ENCODE data around the gene YTHDF1. TPM values are rescaled to one million over a fixed set of nuclear protein-coding genes. Genes with fewer than 3 reads are reported as not detected.

Gene YTHDF1
- total and polyA plus RNA-seq, 2 of the 8 experiments (the other 6 are each of a cell fraction or from before 2014, with no cell fraction given): 32.8 to 66.0 TPM

DNA sequence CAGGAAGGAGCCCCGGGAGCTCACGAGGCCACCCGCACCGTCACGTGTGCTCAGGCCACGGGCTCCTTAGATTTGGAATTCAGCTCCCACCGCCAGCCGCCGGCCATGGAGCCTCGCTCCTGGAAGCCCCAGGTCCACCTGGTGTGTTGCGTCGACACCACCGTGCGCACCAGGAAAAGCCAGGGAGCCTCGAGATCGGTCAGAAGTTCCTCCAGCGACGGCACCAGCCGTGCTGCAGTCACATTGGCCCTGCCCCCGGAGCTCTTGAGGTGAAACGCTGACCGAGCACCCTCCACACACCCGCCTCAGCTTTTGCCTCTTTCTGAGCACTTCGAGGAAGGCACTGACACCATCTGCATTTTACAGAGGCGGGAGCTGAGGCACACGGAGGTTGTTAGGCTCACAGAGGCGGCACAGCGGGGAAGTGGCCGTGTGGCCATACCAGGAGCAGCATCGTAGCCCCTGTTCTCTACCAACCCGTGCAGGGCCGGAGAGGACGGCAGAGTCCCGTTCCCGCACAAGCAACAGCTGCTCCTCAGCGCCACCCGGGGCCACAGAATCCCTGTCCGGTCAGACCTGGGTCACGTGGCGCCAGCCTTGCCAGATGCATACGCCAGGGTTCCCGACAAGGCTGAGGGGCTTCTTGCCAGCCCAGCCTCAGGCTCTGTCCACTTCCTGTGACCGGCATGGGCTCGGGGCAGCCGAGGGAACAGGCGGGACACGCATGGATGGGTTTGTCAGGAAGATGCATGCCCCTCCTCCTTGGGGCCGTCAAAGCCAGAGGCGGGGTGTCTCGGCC is 30.8 kb upstream of the YTHDF1 start:
- Histone ChIP-seq H2BK12ac (ENCODE audit: low read depth, low read length) (peak overlapping the region; percentile 60; the same call in 1 of the 2 replicates), H3K4ac (replicated peaks; ENCODE audit: insufficient read length, low read depth, low read length) (no peak overlapping the region), H2BK5ac (ENCODE audit: low read depth, low read length) (no peak overlapping the region), H2AFZ (ENCODE audit: low read length) (no peak overlapping the region), H3K9me3 (ENCODE audit: insufficient read depth in 2 of 2, low read depth in 1 of 2, low read length in 1 of 2) (no peaks in the 10 kb centered on the region), H3K27me3 (replicated peaks in 1 of 4; ENCODE audit: control insufficient read depth in 3 of 4, extremely low read depth in 1 of 4, insufficient read depth in 3 of 4, low read length in 3 of 4) (peaks cover 0 to 1% (median under 1%) of the 10 kb centered on the region in 4 experiments; a peak in 4 of 7 replicates), H2BK20ac (ENCODE audit: low read length) (no peak overlapping the region), H3K4me3 (ENCODE audit: extremely low read depth in 1 of 4, insufficient read depth in 2 of 4, low read depth in 3 of 4, low read length in 4 of 4) (no peak overlapping the region), H4K8ac (ENCODE audit: extremely low read depth, insufficient read depth, low read length) (peak overlapping the region; percentile 79; the same call in 1 of the 2 replicates), H4K5ac (ENCODE audit: insufficient read length, low read depth, low read length) (peak overlapping the region; percentile 21), H3K9ac (replicated peaks in 1 of 4; ENCODE audit: extremely low read depth in 1 of 4, low read depth in 3 of 4, low read length in 3 of 4) (no peak overlapping the region), H2BK120ac (replicated peaks; ENCODE audit: low read depth, low read length) (no peak overlapping the region), H3K27ac (ENCODE audit: low read depth, low read length) (no peak overlapping the region), H4K91ac (replicated peaks; ENCODE audit: insufficient read length, low read length) (peak overlapping the region; percentile 49), H3K23me2 (ENCODE audit: low read depth, low read length) (no peaks in the 10 kb centered on the region), H3K14ac (ENCODE audit: insufficient read length) (no peak overlapping the region), H3K36me3 (ENCODE audit: control insufficient read depth in 2 of 4, insufficient read depth in 4 of 4, low read length in 3 of 4) (no peaks in the 10 kb centered on the region), H3K23ac (ENCODE audit: insufficient read length) (no peak overlapping the region), H3K79me2 (ENCODE audit: control insufficient read depth in 1 of 2, insufficient read depth in 2 of 2, low read length in 2 of 2) (no peaks in the 10 kb centered on the region), H4K20me1 (replicated peaks in 1 of 2; ENCODE audit: control insufficient read depth in 1 of 2, insufficient read depth in 2 of 2, low read length in 2 of 2) (no peaks in the 10 kb centered on the region), H2BK15ac (ENCODE audit: low read length) (0 out of 2 replicates have a peak overlapping the region, but pooled peaks have one; percentile 29), H2AK5ac (ENCODE audit: low read depth, low read length) (peak overlapping the region; percentile 24; the same call in 1 of the 2 replicates), H3K18ac (ENCODE audit: extremely low read depth, low read length) (no peak overlapping the region), H3K4me1 (replicated peaks in 1 of 4; ENCODE audit: control insufficient read depth in 3 of 4, insufficient read depth in 4 of 4, low read length in 3 of 4) (peaks cover 0 to 20% (median 12%) of the 10 kb centered on the region in 4 experiments; a peak in 4 of 7 replicates), H3K79me1 (ENCODE audit: low read depth, low read length) (no peaks in the 10 kb centered on the region), H3K56ac (replicated peaks; ENCODE audit: insufficient read length, low read depth, low read length) (no peak overlapping the region), H3K4me2 (ENCODE audit: insufficient read depth in 1 of 2, low read depth in 2 of 2, low read length in 2 of 2) (peak overlapping the region in 1 of 2 experiments; percentile 48; a peak in 2 of 4 replicates)
- CTCF ChIA-PET (ENCODE audit: partially characterized antibody): interaction anchor here (0.6 to 7.0 kb wide), 11 partner anchors 11 to 262 kb away, joined by 3 to 103 read pairs (median 4); partner anchors contain the start of genes ARFGAP1 and BIRC7
- 56% methylated on average over 50 of the region's 50 CpGs; no CpG with 5 or more reads in 1 of the 2 experiments for WGBS, 2 experiments (ENCODE audit: extremely low coverage in 1 of 2, insufficient coverage in 1 of 2, insufficient read length in 1 of 2, insufficient replicate concordance in 2 of 2, low coverage in 1 of 2, low lambda C conversion rate in 2 of 2, missing lambda C conversion rate in 1 of 2)
- FAIRE-seq (no peak), DNase-seq (ENCODE audit: low read depth in 1 of 2, low spot score in 2 of 2) (peak in 1 of 2 experiments; percentile 72)
- POLR2A ChIA-PET (ENCODE audit: partially characterized antibody): interaction anchor here (0.8 to 2.4 kb wide), 6 partner anchors 11 to 56 kb away, joined by 3 to 10 read pairs (median 4); partner anchors contain the start of gene BIRC7
- TF ChIP-seq HDAC2 (IDR thresholded peaks at IDR 0.05; ENCODE audit: borderline replicate concordance in 1 of 2, low read depth in 2 of 2, low read length in 2 of 2) (no peak), NANOG (IDR thresholded peaks at IDR 0.05; ENCODE audit: insufficient read depth, low read depth, low read length, poor library complexity, severe bottlenecking) (no peak), CBX8 (IDR thresholded peaks at IDR 0.05; ENCODE audit: borderline replicate concordance, low read depth, low read length) (no peak), RAD21 (IDR thresholded peaks at IDR 0.05 in 1 of 2, conservative IDR thresholded peaks at IDR 0.05 in 1 of 2; ENCODE audit: low read depth in 2 of 2, low read length in 2 of 2) (no peak)
- TF ChIP-seq, protein P1, sequence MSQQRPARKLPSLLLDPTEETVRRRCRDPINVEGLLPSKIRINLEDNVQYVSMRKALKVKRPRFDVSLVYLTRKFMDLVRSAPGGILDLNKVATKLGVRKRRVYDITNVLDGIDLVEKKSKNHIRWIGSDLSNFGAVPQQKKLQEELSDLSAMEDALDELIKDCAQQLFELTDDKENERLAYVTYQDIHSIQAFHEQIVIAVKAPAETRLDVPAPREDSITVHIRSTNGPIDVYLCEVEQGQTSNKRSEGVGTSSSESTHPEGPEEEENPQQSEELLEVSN (IDR thresholded peaks at IDR 0.05): peak; percentile 78
- TF ChIP-seq, protein P2, sequence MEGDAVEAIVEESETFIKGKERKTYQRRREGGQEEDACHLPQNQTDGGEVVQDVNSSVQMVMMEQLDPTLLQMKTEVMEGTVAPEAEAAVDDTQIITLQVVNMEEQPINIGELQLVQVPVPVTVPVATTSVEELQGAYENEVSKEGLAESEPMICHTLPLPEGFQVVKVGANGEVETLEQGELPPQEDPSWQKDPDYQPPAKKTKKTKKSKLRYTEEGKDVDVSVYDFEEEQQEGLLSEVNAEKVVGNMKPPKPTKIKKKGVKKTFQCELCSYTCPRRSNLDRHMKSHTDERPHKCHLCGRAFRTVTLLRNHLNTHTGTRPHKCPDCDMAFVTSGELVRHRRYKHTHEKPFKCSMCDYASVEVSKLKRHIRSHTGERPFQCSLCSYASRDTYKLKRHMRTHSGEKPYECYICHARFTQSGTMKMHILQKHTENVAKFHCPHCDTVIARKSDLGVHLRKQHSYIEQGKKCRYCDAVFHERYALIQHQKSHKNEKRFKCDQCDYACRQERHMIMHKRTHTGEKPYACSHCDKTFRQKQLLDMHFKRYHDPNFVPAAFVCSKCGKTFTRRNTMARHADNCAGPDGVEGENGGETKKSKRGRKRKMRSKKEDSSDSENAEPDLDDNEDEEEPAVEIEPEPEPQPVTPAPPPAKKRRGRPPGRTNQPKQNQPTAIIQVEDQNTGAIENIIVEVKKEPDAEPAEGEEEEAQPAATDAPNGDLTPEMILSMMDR (IDR thresholded peaks at IDR 0.05; ENCODE audit: control extremely low read depth in 1 of 3, insufficient read depth in 1 of 3, low read depth in 1 of 3, low read length in 3 of 3): 0 out of 4 replicates have a peak, but pooled peaks of 1 of the 3 experiments have one; percentile 5

Measured in H1 (cell line).